ENCODE measurements around the gene TCAF1. TPM values are rescaled to one million over a fixed set of nuclear protein-coding genes. Genes with fewer than 3 reads are reported as not detected.

The TCAF1 gene
- total and polyA plus RNA-seq, 2 donors (not counting 1 experiment from before 2014, with no cell fraction given) = 7.1 to 17.3 TPM

GRCh38 chr7:143890558-143890957, 11.4 kb downstream of the TCAF1 start:
- no peak overlapping the region for H3K4me3 ChIP-seq (ENCODE audit: control extremely low read depth in 1 of 5, extremely low read depth in 1 of 5, insufficient read depth in 1 of 5, low read depth in 2 of 5, low read length in 4 of 5)
- peaks cover 21% of the 10 kb centered on the region for H4K20me1 ChIP-seq (ENCODE audit: control insufficient read depth, insufficient read depth, low read length, poor library complexity, severe bottlenecking)
- no peak overlapping the region for H3K4me2 ChIP-seq (replicated peaks; ENCODE audit: low read depth, low read length, poor library complexity, severe bottlenecking)
- H3K27ac ChIP-seq (ENCODE audit: low read length in 2 of 2) = no peak overlapping the region
- no CpG with 5 or more reads among the region's 2 CpGs for WGBS (ENCODE audit: insufficient coverage)
- peaks cover 0 to 5% (median 2%) of the 10 kb centered on the region in 3 donors for H3K9me3 ChIP-seq (ENCODE audit: control extremely low read depth in 1 of 3, control insufficient read depth in 2 of 3, insufficient read depth in 1 of 3, low read length in 2 of 3)
- intact Hi-C loops (cut with micrococcal nuclease) = no loop called here
- peaks cover 38% of the 10 kb centered on the region for H3K79me2 ChIP-seq (ENCODE audit: control insufficient read depth, insufficient read depth, low read length)
- TF ChIP-seq EZH2 (IDR thresholded peaks at IDR 0.05; ENCODE audit: borderline replicate concordance, insufficient read depth, low read depth, low read length, poor library complexity, severe bottlenecking) = no peak
- no peak for TF ChIP-seq CTCF (IDR thresholded peaks at IDR 0.05)
- H2AFZ ChIP-seq (ENCODE audit: insufficient read depth, low read depth, low read length, poor library complexity, severe bottlenecking) = no peak overlapping the region
- H3K4me1 ChIP-seq (ENCODE audit: control insufficient read depth in 2 of 2, insufficient read depth in 2 of 2, low read length in 2 of 2) = peaks cover 8% of the 10 kb centered on the region in 2 donors
- no peak for ATAC-seq (ENCODE audit: low read depth)
- peaks cover 0 to 11% (median 9%) of the 10 kb centered on the region in 4 experiments for H3K27me3 ChIP-seq (replicated peaks in 1 of 4; ENCODE audit: control extremely low read depth in 1 of 4, control insufficient read depth in 3 of 4, insufficient read depth in 4 of 4, low read length in 3 of 4)
- H3K4me1 Mint-ChIP-seq = peaks cover 13% of the 10 kb centered on the region
- H3K27ac Mint-ChIP-seq = no peak overlapping the region
- POLR2A ChIA-PET = no interaction called here
- peaks cover 7% of the 10 kb centered on the region for H3K27me3 Mint-ChIP-seq
- peaks cover 9% of the 10 kb centered on the region for H3K9me3 Mint-ChIP-seq (ENCODE audit: insufficient read depth)
- no peak for DNase-seq
- no peak overlapping the region for H3K4me3 Mint-ChIP-seq
- CTCF ChIA-PET = interaction anchor here (3.3 kb wide), 1 partner anchor 11 kb away, joined by 13 read pairs; the partner anchor contains the start of gene TCAF1
- H3K9ac ChIP-seq (ENCODE audit: low read length) = no peak overlapping the region
- no peaks in the 10 kb centered on the region for H3K36me3 ChIP-seq (replicated peaks in 1 of 2; ENCODE audit: control extremely low read depth in 1 of 2, control insufficient read depth in 1 of 2, extremely low read depth in 1 of 2, insufficient read depth in 2 of 2, low read length in 1 of 2)

GRCh38 chr7:143889068-143889467, 12.9 kb downstream of the TCAF1 start:
- H3K9me3 Mint-ChIP-seq (ENCODE audit: insufficient read depth) = peaks cover 9% of the 10 kb centered on the region

More at GRCh38 chr7:143889068-143889467, 12.9 kb downstream of the TCAF1 start:
- no peak overlapping the region for H3K27ac ChIP-seq (ENCODE audit: low read length in 2 of 2)
- no peak for ATAC-seq (ENCODE audit: low read depth)
- DNase-seq = no peak
- intact Hi-C loops (cut with micrococcal nuclease) = no loop called here
- TF ChIP-seq CTCF (IDR thresholded peaks at IDR 0.05) (no peak), EZH2 (IDR thresholded peaks at IDR 0.05; ENCODE audit: borderline replicate concordance, insufficient read depth, low read depth, low read length, poor library complexity, severe bottlenecking) (no peak)
- H3K4me3 ChIP-seq (ENCODE audit: control extremely low read depth in 1 of 5, extremely low read depth in 1 of 5, insufficient read depth in 1 of 5, low read depth in 2 of 5, low read length in 4 of 5) = no peak overlapping the region
- no peaks in the 10 kb centered on the region for H3K36me3 ChIP-seq (replicated peaks in 1 of 2; ENCODE audit: control extremely low read depth in 1 of 2, control insufficient read depth in 1 of 2, extremely low read depth in 1 of 2, insufficient read depth in 2 of 2, low read length in 1 of 2)
- H4K20me1 ChIP-seq (ENCODE audit: control insufficient read depth, insufficient read depth, low read length, poor library complexity, severe bottlenecking) = peaks cover 33% of the 10 kb centered on the region
- Mint-ChIP-seq H3K4me3 (no peak overlapping the region), H3K27ac (no peak overlapping the region), H3K4me1 (peaks cover 21% of the 10 kb centered on the region), H3K27me3 (peaks cover 18% of the 10 kb centered on the region)
- no peak overlapping the region for H3K9ac ChIP-seq (ENCODE audit: low read length)
- H3K9me3 ChIP-seq (ENCODE audit: control extremely low read depth in 1 of 3, control insufficient read depth in 2 of 3, insufficient read depth in 1 of 3, low read length in 2 of 3) = peaks cover 0 to 12% (median 2%) of the 10 kb centered on the region in 3 donors
- H3K27me3 ChIP-seq (replicated peaks in 1 of 4; ENCODE audit: control extremely low read depth in 1 of 4, control insufficient read depth in 3 of 4, insufficient read depth in 4 of 4, low read length in 3 of 4) = peaks cover 0 to 25% (median 22%) of the 10 kb centered on the region in 4 experiments
- no peak overlapping the region for H3K4me2 ChIP-seq (replicated peaks; ENCODE audit: low read depth, low read length, poor library complexity, severe bottlenecking)
- no CpG with 5 or more reads among the region's 2 CpGs for WGBS (ENCODE audit: insufficient coverage)
- no peak overlapping the region for H2AFZ ChIP-seq (ENCODE audit: insufficient read depth, low read depth, low read length, poor library complexity, severe bottlenecking)
- peaks cover 15 to 17% of the 10 kb centered on the region in 2 donors for H3K4me1 ChIP-seq (ENCODE audit: control insufficient read depth in 2 of 2, insufficient read depth in 2 of 2, low read length in 2 of 2)
- ChIA-PET CTCF (no interaction called here), POLR2A (no interaction called here)
- peaks cover 25% of the 10 kb centered on the region for H3K79me2 ChIP-seq (ENCODE audit: control insufficient read depth, insufficient read depth, low read length)
